Measurements from ENCODE around the gene PPP1CA.
"Not testable (repeated sequence)": the region's sequence is repeated elsewhere in the genome, so short reads cannot be mapped to it uniquely, and the experiment has no call there.

PPP1CA gene

GRCh38 chr11:67416416-67417335 is 15.0 kb upstream of the PPP1CA start:
- DNase-seq (ENCODE audit: low read depth) = peak; percentile 69

DNA sequence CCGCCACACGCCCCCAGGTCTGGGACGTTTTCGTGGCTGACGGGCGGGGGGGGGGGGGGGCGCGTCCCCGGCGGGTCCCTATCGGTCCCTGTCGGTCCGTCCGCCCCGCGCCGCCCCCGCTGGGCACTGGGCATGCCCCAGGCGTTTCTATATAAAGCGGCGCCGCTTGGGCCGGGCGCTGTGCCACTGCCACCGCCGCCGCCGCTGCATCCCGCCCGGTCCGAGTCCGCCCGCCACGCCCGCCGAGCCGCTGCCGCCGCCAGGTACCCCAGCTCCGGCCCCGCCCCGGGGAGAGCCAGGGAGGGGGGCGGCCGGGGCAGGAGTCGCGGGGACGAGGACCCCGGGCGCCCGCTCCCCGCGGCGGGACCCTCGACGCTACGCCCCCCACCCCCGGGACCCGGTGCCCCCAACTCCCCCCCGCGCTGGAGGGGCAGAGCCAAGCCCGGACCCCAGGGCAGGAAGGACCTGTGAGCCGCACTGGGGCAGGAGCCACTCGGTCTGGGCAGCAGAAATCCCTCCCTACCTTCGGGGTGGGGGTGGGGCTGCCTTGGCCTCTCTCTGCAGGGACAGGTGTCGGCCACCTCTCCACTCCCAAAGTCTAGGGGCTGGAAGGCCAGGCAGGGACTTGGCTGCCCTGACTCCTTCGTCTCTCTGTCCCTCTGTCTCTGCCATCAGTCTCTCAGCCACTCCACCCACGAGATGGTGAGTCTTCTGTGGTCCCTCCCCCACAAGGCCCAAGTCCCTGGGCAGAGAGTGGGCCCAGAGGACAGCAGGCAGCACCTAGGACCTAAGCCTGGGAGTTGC is 14.0 kb upstream of the PPP1CA start, which contains the start of gene CARNS1:
CARNS1 (plus strand) TSS at position 178 of the 804 bp plus-strand sequence; CDS start at position 700, 522 bp downstream.
- no peak for DNase-seq (ENCODE audit: low read depth)

DNA sequence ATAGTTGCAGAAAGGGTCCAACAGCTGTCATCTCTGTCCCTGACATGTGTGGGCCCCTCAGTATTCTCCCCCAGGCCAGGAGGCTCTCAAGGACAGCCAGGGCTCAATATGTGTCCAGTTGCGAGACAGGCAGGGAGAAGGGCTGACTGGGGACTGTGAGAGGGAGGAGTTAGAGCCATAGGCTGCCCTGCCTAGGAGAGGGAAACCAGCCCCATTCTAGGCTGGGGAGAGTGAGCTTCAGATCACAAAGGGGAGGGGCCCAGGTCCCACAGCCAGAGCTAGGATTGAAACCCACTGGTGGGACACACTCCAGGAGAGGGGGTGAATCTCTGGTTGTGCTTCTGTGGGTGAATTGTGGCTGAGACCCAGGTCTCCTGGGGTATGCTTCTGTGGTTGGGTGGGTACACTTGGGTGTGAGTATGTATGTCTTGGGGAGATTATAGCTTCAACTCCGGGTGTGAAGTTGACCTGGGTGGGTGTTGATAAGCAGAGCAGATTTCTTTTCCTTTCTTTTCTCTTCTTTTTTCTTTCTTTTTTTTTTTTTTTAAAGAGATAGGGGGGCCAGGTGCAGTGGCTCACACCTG is 11.7 kb upstream of the PPP1CA start:
- DNase-seq (ENCODE audit: low read depth) = no peak

DNA sequence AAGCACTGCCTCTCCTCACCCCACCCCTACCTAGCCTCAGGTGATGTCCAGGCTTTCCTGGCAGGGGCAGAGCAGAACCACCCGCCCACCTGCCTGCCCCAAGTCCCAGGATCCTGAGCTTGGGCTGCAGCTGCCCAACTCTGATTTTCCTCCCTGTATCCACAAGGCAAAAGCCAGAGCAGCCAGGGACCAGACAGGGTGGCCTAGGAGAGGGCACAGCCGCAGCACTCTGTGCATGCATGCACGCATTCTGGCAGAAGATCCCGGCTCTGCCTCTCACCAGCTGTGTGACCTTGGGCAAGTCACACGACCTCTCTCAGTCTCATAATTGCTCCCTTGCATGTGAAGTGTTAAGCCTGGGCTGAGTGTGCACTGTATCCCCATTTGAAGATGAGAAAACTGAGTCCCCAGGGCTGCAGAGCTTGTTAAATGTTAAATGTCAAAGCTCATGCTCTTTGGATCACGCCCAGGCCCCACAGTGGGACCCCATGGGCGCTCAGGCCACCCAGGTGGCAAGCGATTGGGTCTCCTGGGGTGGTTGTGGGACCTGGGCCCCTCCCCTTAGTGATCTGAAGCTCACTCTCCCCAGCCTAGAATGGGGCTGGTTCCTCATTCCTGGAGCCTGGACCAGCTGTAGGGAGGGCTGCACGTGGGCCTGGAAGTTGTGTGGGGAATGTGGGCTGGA is 11.0 kb upstream of the PPP1CA start:
- no peak for DNase-seq (ENCODE audit: low read depth)

DNA sequence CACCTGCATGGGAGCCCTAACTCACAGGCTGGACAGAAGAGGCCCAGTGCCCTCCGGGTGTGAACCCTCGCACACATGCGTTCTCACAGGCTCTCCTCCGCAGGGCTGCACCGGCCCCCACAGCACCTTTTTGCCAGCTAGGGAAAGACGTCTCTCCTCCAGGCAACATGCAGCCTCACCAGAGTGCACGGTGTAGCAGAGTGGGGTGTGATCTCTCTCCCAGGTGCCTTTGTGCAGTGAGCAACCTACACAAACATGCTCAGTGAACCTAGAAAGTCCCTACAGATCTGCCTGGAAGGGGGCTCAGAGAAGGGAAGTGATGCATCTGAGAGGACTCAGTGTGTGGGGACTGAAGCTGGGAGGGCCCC is 10.1 kb upstream of the PPP1CA start:
- DNase-seq (ENCODE audit: low read depth) = no peak

- DNase-seq (ENCODE audit: low read depth) = no peak
Observed at GRCh38 chr11:67410984-67411784, 9.5 kb upstream of the PPP1CA start.

DNA sequence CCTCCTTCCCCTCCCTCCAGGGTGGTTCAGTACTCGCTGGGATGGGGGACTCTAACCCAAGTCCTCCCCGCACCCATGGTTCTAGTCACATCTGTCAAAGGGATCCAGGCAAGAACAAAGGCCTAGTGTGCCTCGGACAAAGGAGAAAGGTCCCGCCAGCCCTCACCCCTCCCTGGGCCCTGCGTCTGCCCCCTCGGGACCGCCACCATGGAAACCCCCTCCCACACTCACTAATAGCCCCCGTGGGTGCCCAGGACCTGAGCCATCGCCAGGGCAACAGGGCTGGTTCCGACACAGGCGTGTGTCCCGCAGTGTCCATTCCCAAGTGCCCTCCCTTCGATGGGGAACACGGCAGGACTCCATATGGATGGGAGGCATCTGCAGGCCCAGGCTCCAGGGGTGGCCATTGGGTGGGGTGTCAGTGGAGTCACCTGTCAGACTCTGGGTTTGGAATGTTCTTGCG is 8.7 kb upstream of the PPP1CA start:
- no peak for DNase-seq (ENCODE audit: low read depth)

DNA sequence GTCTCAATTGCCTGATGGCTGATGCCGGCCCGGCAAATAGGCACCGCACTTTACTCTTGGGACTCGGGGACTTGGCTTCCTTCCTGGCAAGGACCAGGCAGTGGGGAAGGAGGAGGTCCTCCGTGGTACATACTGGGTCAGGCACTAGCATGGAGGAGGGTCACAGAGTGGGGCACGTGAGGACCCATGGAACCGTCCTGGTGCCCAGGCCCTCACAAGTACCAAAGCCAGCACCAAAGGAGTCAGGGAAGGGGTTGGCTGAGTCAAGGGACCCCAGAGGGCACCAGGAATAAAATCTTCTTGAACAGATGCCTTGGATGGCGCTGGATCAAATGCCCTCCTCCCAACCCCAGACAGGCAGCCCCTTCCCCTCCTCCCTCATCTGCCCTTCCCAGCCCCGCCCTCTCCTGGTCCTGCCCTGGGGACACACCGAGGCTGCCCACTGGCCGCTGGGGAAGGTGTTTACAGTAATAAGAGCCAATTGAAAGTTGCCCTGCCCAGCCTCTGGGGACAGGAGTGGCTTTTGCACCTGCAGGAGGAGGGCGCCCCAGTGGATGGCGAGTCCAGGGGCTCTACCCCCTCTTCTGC is 8.2 kb upstream of the PPP1CA start:
- no peak for DNase-seq (ENCODE audit: low read depth)

GRCh38 chr11:67409261-67409666 is 7.6 kb upstream of the PPP1CA start:
- peak; percentile 56 for DNase-seq (ENCODE audit: low read depth)

DNA sequence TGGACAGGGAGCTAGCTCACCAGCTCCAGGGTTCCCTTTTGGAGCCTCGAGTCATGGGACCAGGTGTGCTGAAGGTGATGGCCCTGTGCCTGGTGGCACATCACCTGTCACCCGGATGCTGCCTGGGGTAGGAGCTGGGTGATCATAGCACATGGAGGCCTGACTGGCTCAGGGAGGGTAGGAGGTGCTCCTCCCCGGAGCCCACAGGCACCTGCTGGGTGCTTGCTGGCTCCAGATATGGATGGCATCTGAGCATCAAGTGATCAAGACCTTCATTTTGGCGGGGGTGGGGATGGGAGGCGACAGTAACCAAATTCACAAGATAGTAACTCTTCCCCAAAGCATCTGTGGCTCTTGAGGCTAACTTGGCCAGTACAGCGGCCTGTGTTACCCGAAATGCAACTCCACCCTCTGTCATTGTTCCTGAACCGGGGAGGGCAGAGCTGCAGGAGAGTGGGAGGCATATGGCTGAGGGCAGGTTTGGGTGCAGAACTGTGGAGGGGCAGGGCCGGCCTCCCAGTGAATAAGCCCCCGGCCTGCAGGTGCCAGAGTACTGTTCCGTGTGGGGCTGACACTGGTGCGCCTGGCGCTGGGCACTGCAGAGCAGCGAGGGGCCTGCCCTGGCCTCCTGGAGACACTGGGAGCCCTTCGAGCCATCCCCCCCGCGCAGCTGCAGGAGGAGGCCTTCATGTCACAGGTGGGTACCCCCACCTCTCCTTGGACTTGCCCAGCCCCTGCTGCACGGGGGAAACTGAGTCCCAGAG is 7.0 kb upstream of the PPP1CA start:
- DNase-seq (ENCODE audit: low read depth) = no peak

DNA sequence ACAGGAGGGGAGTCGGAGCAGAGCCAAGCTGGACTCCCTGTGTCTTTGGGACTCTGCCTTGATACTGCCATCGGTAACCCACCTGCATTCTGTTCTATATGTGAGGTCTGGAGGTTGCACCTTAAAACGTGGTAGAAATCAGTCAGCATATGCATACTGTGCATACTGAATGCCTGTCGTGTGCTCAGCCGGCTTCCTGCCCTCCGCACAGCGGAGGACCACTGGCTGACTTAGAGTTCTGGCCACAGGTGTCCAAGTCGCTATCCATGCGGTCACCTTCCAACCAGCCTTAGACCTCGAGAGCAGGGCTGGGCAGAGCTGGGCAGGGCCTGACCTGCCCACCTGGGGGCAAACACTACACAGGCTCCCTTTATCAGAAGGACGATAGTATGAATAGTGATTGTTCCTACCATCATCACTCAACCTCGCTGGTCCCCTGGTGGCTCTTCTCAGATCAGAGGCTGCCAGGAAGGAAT is 6.1 kb upstream of the PPP1CA start:
- no peak for DNase-seq (ENCODE audit: low read depth)

DNA sequence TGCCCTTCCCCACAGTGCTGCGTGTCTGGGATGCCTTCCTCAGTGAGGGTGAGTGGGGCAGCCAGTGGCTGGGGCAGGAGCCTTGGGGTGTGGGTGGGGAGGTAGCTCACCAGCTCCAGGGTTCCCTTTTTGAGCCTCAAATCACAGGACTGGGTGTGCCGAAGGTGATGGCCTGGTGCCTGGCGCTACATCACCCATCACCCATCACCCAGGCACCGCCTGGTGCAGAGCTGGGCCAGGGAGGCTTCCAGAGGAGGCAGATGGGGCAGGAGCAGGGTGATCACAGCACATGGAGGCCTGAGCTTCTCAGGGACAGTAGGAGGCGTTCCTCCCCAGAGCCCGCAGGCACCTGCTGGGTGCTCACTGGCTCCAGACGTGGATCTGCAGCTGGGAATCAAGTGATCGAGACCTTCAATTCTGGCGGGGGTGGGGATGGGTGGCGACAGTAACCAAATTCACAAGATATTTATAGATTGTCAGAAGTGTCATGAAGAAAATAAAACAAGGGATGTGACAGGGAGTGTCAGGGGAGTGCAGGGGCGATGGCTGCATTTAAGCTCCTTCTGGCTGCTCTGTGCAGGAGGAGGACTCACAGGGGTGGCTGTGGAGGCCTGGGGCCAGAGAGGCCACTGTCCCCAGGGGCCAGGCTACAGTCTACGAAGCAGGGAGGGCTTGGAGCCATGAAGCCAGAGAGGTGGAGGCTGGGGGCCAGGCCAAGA is 5.5 kb upstream of the PPP1CA start:
- DNase-seq (ENCODE audit: low read depth) = no peak

DNA sequence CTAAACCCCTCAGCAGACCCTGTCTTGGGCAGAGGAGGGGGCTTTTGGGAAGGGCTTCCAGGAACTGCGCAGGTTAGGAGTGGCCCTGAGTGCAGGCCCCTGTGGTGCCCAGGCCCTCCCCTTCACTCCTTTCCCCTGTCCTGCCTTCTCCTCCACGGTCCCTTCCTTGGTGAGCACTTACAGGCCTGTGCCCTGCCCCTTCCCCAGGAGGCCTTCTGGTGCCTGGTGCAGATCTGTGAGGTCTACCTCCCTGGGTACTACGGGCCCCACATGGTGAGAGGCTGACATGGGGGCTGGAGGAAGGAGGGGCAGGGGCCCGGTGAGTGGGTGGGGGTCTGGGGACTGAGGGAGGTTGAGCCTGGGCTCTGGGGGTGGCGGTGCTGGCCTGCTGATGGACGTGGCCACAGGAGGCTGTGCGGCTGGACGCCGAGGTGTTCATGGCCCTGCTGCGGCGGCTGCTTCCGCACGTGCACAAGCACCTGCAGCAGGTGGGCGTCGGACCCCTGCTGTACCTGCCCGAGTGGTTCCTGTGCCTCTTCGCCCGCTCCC is 4.8 kb upstream of the PPP1CA start:
- no peak for DNase-seq (ENCODE audit: low read depth)

DNA sequence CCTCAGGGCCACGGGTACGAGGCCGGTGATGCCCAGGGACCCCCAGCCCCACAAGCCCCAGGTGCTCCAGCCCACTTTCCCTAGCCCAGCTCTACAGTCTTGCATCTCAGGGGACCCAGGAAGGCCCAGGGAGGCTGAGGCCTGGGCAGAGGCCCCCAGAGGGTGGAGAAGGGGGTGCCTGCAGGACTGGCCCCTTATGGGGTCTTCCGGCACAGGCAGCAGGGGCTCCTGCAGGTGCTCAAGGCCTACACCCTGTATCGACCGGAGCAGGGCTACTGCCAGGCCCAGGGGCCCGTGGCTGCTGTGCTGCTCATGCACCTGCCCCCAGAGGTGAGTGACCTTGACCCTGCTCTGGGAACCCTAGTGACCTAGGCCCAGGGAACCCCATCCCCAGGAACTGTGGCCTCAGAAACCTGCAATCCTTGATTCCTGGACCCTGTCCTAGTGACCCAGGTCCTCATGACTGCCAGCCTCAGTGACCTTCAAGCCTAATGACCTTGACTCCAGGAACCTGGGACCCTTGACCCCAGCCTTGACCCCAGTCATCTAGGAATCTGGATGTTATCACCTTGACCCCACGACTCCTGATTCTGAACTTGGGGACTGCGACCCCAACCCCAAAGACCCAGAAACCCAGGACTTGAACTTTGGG is 4.2 kb upstream of the PPP1CA start:
- no peak for DNase-seq (ENCODE audit: low read depth)

- DNase-seq (ENCODE audit: low read depth) = no peak
Observed at GRCh38 chr11:67405196-67405567, 3.5 kb upstream of the PPP1CA start.

GRCh38 chr11:67404515-67405195 is 3.0 kb upstream of the PPP1CA start:
- no peak for DNase-seq (ENCODE audit: low read depth)

GRCh38 chr11:67403085-67403484 is 1.4 kb upstream of the PPP1CA start:
- not testable (repeated sequence) for DNase-seq (ENCODE audit: low read depth)

Measured in stimulated activated CD8-positive, alpha-beta memory T cell treated with anti-CD3 and anti-CD28 coated beads, Interleukin-12 subunit alpha, Interleukin-12 subunit beta, amount 100 ng/mL, for 1 hour (primary cell).